GM19238 (cell line): Measurements from ENCODE around the gene RSKR.
"Not testable (repeated sequence)": the region's sequence is repeated elsewhere in the genome, so short reads cannot be mapped to it uniquely, and the experiment has no call there.

Experiments used
- DNase-seq: peaks from one replicate; pipeline ENCODE4 v3.0.0; 2011; ENCODE audit warnings: low spot score; ENCODE audit not compliant: insufficient read length

The RSKR gene

DNA sequence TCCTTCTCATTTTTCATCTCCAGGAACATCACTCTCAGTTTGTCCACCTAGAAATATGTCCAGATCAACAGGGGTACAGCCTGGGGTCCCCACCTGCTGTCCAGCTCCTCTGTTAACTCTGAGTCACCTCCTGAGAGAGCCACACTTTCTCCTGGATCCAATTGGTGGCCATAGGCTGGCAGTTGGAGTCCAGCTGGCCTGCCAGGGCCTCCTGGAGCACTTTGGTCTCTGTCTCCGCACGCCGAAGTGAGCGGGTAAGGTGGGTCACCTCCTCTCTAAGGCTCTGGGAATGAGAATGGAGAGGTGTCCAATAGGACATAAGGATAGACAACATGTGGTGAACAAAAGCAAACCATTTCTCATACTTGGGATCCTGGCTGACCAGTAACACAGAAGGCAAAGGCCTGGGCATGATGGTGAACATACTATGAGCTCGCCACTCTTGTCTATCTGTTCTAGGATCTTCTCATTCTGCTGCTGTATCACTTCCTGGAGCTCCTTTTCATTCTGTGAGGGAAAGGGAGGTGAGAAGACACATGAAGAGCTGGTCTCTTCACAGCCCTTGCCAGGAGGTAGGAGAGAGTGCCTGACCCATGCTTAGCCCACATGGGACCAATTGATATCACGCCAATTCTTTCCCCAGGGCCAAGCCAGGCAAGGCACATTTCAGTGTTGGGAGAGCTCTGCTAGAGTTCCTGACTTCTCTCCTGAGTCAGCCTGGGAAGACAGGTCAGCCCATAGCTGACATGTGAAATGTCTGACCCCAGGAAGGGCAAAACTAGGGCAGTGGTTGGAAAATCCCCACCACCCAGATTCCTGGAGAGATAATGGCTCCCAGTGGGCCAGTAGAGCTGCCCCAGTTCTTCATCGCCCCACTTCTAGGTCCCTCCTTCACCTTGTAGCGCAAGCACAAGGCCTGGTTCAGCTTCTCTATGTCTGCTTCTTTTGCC is 35.5 kb downstream of the RSKR start:
- no peak for DNase-seq

GRCh38 chr17:28577466-28577824 is 36.5 kb downstream of the RSKR start:
- DNase-seq: no peak

DNA sequence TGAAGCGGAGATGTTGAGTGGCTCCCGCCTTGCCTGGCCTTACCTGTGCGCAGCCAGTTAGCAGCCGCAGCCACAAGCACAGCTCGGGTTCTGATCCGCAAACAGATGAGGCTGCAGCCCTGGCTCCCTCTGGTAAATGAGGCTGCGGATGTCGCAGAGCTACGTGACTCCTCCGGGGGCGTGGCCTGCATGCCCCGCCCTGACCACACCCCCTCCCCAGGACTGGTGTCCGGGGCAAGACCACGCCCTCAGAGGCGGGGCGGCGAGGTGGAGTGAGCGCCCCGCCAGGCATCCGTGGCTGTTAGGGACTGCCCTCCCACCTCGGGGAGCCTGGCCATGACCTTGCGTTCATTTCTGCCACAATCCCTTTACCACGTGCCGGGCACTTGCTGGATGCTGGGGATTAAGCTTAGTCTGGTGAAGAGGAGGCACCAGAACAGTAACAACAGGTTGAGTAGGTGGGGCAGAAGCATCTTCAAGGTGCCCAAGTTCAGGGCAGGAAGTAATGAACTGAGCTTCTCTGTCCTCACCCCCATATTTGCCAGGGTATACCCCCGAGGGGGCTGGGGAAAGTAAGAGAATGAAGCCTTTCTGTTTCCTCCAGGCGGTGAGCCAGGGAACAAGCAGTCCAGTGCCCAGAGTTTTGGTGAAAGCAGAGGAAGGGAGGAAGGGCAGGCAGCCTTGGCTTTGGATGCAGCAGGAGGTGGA is 37.1 kb downstream of the RSKR start, which contains the start of gene ALDOC:
ALDOC (minus strand) TSS at position 138 of the 708 bp plus-strand sequence. CDS start 1,363 bp downstream, outside the sequence.
- DNase-seq: peak; percentile 96

GRCh38 chr17:28576016-28576415 is 38.0 kb downstream of the RSKR start:
- not testable (repeated sequence) for DNase-seq

GRCh38 chr17:28575126-28575795 is 38.7 kb downstream of the RSKR start:
- no peak for DNase-seq

DNA sequence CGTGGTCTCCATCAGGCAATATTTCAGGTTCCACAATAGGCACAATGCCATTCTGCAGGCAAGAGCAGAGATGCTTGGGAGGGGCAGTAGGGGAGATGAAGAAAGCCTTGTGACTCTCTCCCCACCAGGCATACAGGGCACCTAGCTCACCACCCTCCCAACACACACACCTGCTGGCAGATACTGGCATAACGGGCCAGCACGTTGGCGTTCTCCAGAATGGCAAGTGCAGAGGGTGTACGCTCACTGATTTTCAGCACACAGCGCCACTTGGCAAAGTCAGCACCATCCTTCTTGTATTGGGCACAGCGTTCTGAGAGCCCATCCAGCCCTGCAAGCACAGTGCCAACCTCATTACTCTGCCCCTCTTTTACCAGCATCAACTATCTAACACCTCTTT is 39.5 kb downstream of the RSKR start:
- DNase-seq: no peak

DNA sequence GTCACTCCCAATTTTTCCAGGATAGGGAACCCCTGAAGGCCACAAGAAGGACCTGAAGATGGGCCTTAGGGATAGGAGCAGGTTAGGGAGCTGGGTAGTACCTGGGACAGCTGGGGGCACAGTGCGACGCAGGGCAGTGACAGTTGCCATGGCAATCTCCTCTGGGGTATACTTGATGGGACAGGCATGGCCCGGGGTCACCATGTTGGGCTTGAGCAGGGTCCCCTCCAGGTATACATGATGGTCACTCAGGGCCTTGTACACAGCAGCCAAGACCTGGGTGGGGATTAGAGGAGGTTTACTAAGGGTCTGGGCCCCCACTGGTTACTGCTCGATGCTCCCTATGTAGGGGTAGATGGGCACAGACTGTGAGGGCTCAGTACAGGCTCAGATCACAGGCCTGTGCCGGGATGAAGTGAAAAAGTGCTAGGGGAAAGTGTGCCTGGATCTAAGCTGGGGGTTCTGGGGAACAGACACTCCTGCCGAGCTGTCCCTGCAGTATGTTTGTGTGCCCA is 40.0 kb downstream of the RSKR start:
- no peak for DNase-seq

DNA sequence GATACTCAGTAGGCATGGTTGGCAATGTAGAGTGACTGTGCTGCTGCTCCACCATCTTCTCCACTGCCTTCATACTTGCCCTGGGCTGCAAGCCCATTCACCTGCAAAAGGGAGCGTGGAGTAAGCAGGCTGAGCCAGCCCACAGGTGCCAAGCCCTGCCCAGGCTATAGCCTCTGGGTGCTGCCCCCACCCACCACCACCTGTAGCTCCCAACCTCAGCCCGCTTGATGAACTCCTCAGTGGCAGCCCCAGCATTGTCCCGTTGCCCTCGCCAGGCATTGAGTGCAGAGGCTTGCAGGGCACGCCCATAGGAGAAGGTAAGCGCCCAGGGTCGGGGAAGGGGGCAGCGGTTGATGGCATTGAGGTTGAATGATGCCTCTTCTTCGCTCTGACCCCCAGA is 40.5 kb downstream of the RSKR start:
- no peak for DNase-seq

- no peak for DNase-seq
Observed at GRCh38 chr17:28573040-28573380, 41.0 kb downstream of the RSKR start.

- no peak for DNase-seq
Observed at GRCh38 chr17:28572259-28573039, 41.5 kb downstream of the RSKR start.

DNA sequence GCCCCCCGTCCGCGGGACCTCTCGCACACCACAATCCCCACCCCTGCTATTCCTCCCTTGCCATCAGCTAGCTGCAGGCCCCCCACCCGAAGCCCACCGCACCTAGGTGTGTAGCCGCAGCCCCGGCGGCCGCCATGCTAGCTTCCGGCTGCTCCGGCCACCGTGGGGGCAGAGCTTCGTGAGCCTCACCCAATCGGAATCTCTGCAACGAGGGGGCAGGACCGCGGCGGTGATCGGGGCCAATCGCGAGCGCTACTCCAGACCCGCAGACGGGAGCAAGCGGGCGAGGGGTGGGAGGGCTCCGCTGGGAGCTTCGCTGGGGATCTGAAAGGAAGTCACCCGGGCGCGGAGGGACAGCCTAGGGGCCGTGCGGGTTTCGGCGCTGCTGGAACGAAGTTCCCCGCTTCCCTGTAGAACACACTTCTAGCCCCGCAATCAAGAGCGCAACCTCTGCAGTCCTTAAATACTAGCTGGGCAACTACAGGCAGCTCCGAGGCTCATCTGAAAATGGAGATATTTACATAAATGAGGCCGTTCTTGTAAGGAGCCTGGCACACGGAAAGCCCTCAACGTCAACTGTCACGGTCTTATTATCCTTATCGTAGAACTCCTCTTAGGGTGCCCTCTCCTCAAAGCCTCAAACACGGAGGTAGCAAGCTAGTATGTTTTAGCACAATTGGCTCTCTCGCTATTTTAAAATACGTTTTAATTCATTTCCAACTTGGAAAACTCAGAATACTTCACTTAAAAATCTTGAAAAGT is 42.4 kb downstream of the RSKR start, which contains the start of gene PIGS:
PIGS (minus strand) TSS at position 164 of the 762 bp plus-strand sequence; CDS start at position 136, 28 bp downstream.
- peak; percentile 95 for DNase-seq

- no peak for DNase-seq
Observed at GRCh38 chr17:28570716-28571360, 43.1 kb downstream of the RSKR start.

DNA sequence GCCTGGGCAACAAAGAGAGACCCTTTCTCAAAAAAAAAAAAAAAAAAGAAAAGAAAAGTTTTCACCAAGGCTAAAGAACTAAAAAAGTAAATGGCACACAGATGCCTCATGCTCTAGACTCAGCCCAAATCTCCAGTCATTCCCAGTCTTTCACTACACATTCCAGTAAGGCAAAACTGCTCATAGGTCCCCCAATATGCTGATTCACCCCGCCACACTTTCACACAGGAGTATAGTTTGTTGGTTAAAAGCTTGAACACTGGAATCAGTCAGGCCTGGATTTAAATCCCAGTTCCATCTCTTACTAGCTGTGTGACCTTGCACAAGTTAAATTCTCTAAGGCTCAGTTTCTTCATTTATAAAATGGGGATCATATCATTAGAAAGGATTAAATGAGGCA is 44.5 kb downstream of the RSKR start:
- DNase-seq: no peak

DNA sequence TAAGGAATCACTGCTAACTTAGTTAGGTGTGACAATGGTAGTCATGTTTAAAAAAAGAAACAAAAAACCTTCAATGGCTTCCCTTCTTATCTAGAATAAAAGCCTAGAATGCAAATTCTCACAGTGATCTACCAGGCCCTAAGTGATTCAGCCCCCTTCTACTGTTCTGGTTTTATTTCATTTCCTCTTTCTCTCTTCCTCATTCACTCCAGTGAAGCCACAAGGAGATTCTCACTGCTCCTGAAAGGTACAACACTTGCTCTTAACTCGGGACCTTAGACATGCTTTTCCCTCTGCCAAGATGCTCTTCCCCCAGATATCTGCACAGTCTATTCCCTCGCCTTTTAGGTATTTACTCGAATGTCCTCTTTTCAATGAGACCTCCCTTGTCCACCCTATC is 46.4 kb downstream of the RSKR start:
- no peak for DNase-seq

DNA sequence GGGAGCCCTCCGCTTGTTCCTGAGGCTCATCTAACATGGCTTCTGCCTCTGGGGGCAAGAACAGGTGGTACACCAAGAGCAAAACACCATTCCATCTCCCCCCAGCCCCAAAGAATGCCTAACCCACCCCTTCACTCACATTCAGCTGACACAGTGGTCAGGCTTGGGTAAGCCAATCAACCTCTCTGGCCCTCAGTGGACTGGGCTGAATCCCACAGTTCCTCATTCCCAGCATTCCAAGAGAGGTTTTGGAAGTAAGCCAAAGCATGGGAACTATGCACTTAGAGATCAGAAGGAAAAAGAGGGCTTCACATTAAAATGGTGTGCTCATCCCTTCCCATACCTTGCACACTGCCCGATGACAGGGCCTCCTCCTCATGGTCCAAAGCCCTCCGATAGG is 50.5 kb downstream of the RSKR start:
- DNase-seq: no peak
